22Rv1 (cell line): ENCODE results near the gene LIMK2.

ENCODE experiments used
- H3K27ac ChIP-seq: fragments of 450-650 bp; 2 replicates; pipeline ENCODE4 v1.5.1; 2017
- CTCF ChIP-seq: fragments of 450-650 bp; IDR thresholded peaks from 2 replicates; pipeline ENCODE4 v1.5.1; 2017; ENCODE audit warnings: mild to moderate bottlenecking
- ZFX ChIP-seq: fragments of 450-650 bp; IDR thresholded peaks from 2 replicates; pipeline ENCODE4 v1.6.1; 2017; ENCODE audit warnings: antibody characterized with exemption, borderline replicate concordance

The LIMK2 gene

GRCh38 chr22:31206896-31207687 lies 5.0 kb upstream of the LIMK2 start:
- H3K27ac ChIP-seq: peak overlapping the region; percentile 80

GRCh38 chr22:31210556-31211421 lies 1.3 kb upstream of the LIMK2 start:
- peak overlapping the region; percentile 80 for H3K27ac ChIP-seq
- TF ChIP-seq ZFX: no peak
- no peak for TF ChIP-seq CTCF

More at GRCh38 chr22:31206896-31207687, 5.0 kb upstream of the LIMK2 start:
- TF ChIP-seq CTCF (no peak), ZFX (no peak)

- H3K27ac ChIP-seq: peak overlapping the region; percentile 80
- TF ChIP-seq CTCF (no peak), ZFX (no peak)
Observed at GRCh38 chr22:31211482-31211861, 626 bp upstream of the LIMK2 start.

GRCh38 chr22:31212783-31213629 lies 908 bp downstream of the LIMK2 start:
- no peak for TF ChIP-seq CTCF
- TF ChIP-seq ZFX: no peak
- peak overlapping the region; percentile 80 for H3K27ac ChIP-seq

- peak overlapping the region; percentile 80 for H3K27ac ChIP-seq
- no peak for TF ChIP-seq ZFX
- TF ChIP-seq CTCF: no peak
Observed at GRCh38 chr22:31215018-31215535, 3.0 kb downstream of the LIMK2 start.

DNA sequence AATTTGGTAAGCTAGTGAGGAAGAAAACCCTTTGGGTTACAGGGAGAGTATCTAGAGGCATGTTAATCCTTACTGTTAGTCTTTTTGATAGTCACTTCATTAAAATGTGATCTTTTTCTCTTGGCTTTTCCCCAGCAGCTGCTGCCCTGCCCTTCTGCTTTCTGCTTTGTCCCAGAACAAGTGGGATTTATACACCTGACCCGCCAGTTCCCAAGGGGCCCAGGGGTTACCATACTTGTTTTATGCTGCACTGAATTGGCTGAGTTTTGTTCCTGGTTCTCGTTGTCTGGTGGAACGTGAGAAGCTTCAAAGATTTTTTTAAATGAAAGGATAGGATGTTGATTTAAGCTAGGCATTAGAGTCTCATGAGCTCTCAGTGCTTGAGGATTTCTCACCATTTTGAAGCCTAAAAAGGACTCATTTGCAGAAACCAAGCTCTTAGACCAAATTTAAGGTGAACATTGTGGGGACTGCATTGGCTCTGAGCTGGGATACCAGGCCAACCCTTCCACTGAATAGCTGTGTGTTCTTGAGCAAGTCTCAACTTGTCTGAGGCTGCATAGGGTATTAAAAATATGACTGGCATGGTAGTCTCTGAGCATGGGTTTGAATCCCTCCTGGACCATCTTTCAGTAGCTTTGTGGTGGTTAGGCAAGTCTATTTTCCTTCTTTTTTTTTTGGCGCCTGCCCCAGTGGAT lies 6.6 kb downstream of the LIMK2 start:
- TF ChIP-seq ZFX (no peak), CTCF (no peak)
- peak overlapping the region; percentile 80 for H3K27ac ChIP-seq
